Measurements from ENCODE around the gene BCL2L13. TPM values are rescaled to one million over a fixed set of nuclear protein-coding genes. Genes with fewer than 3 reads are reported as not detected.
A peak's percentile ranks its signal among the peaks of the same experiment; 100 is the strongest.

Gene BCL2L13
- total RNA-seq, 1 donor, result 64.3 TPM

GRCh38 chr22:17627961-17628405, 10.6 kb upstream of the BCL2L13 start:
- H3K4me3 ChIP-seq (ENCODE audit: low read depth, low read length), result peak overlapping the region; percentile 100
- no peak for TF ChIP-seq CTCF (IDR thresholded peaks at IDR 0.05; ENCODE audit: insufficient read depth, low read depth, low read length)
- no peak for DNase-seq (ENCODE audit: low read depth)

GRCh38 chr22:17628406-17629172, 10.0 kb upstream of the BCL2L13 start, which contains the start of gene ATP6V1E1:
ATP6V1E1 (minus strand) TSS chr22:17628749; CDS start chr22:17628635, 114 bp downstream.
- DNase-seq (ENCODE audit: low read depth), result peak; percentile 99
- peak within 1 kb of the TSS; percentile 100 for H3K4me3 ChIP-seq (ENCODE audit: low read depth, low read length)
- no peak for TF ChIP-seq CTCF (IDR thresholded peaks at IDR 0.05; ENCODE audit: insufficient read depth, low read depth, low read length)

- TF ChIP-seq CTCF (IDR thresholded peaks at IDR 0.05; ENCODE audit: insufficient read depth, low read depth, low read length), result no peak
- peak overlapping the region; percentile 100 for H3K4me3 ChIP-seq (ENCODE audit: low read depth, low read length)
- no peak for DNase-seq (ENCODE audit: low read depth)
Observed at GRCh38 chr22:17629173-17629489, 9.4 kb upstream of the BCL2L13 start.

- H3K4me3 ChIP-seq (ENCODE audit: low read depth, low read length), result no peak overlapping the region
- no peak for DNase-seq (ENCODE audit: low read depth)
- TF ChIP-seq CTCF (IDR thresholded peaks at IDR 0.05; ENCODE audit: insufficient read depth, low read depth, low read length), result no peak
Observed at GRCh38 chr22:17629641-17630040, 8.9 kb upstream of the BCL2L13 start.

- no peak for TF ChIP-seq CTCF (IDR thresholded peaks at IDR 0.05; ENCODE audit: insufficient read depth, low read depth, low read length)
- DNase-seq (ENCODE audit: low read depth), result no peak
- no peak overlapping the region for H3K4me3 ChIP-seq (ENCODE audit: low read depth, low read length)
Observed at GRCh38 chr22:17631076-17631565, 7.4 kb upstream of the BCL2L13 start.

- no peak for TF ChIP-seq CTCF (IDR thresholded peaks at IDR 0.05; ENCODE audit: insufficient read depth, low read depth, low read length)
- H3K4me3 ChIP-seq (ENCODE audit: low read depth, low read length), result no peak overlapping the region
- DNase-seq (ENCODE audit: low read depth), result peak; percentile 85
Observed at GRCh38 chr22:17633217-17633997, 5.2 kb upstream of the BCL2L13 start.
